ENCODE data around the gene BCR. TPM values are rescaled to one million over a fixed set of nuclear protein-coding genes. Genes with fewer than 3 reads are reported as not detected.

BCR gene
- total RNA-seq, 1 experiment from 2014 or later = 129 TPM

DNA sequence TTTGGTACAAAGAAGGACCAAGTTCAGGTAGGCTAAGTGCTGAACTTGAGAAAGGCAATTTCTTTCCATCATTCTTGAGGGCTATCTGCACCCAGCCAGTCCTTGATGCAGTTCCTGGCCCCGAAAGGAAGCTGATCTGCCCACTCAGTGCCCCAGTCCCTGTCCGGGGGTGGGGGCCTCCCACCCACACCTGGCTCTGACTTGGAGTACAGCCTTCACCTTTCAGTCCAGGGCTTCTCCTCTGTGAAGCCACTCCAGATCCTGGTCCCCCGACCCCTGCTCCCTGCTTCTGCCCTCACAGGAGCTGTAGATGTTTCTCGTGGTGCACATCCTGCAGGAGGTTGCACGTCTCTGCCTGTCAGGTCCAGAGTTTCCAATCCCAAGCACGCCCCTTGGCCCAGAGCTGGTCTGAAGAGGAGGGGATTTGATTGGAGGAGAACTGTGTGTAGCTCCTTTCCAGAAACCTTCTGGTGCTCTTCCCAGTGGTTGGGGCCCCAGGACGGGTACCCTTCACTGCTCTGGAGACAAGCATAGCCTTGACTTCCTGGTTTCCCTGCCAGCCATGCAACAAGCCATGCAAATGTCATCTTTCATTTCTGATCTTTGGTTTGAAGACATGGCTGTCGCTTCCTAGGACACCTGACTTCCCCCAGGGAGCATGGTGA, 75.3 kb downstream of the BCR start (continued):
- TF ChIP-seq JAZF1 (CRISPR knock-in tag; IDR thresholded peaks at IDR 0.05) = no peak
- no peak for TF ChIP-seq CREB1 (CRISPR knock-in tag; IDR thresholded peaks at IDR 0.05)
- TF ChIP-seq ZBTB21 (CRISPR knock-in tag; IDR thresholded peaks at IDR 0.05; ENCODE audit: borderline replicate concordance) = no peak
- TF ChIP-seq RELA (CRISPR knock-in tag; IDR thresholded peaks at IDR 0.05; ENCODE audit: borderline replicate concordance) = no peak
- TF ChIP-seq, protein P1, sequence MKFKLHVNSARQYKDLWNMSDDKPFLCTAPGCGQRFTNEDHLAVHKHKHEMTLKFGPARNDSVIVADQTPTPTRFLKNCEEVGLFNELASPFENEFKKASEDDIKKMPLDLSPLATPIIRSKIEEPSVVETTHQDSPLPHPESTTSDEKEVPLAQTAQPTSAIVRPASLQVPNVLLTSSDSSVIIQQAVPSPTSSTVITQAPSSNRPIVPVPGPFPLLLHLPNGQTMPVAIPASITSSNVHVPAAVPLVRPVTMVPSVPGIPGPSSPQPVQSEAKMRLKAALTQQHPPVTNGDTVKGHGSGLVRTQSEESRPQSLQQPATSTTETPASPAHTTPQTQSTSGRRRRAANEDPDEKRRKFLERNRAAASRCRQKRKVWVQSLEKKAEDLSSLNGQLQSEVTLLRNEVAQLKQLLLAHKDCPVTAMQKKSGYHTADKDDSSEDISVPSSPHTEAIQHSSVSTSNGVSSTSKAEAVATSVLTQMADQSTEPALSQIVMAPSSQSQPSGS (CRISPR knock-in tag; IDR thresholded peaks at IDR 0.05; ENCODE audit: borderline replicate concordance, low read depth) = no peak
- TF ChIP-seq HMGA2 (CRISPR knock-in tag; IDR thresholded peaks at IDR 0.05) = no peak

DNA sequence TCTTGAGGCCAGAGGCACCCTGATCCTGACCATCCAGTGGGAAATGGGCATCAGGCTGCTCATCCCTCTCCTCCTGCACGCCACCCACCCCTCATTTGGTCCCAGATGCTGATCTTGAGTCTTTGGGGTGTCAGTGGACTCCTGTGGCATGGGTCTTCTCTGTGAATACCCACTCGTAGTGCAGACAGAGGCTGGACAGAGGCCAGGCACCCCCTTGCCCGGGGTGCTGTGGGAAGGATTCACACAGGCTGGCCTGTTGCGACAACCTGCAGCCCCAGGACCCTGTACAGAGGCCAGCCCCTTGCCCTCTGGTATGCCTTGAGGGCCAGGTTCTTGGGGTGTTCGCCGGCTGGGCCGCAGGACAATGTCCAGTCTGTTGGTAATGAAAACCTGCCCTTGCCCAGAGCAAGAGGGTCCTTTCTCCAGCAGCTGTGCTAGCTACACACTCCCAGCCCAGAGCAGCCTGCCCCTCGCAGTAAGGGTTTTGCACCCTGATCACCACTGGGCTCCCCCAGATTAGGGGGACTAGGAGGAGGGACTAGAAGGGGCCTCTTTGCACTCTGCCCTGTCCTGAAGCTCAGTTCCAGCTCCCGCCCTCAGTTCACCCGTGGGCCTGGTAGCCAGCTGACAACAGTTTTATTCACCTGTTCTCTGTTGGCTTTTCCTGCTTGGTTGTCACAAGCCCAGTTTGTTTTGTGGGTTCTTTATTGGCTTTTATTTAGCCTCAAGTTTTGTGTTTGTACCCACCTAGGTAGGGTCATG, 76.0 kb downstream of the BCR start:
- Mint-ChIP-seq H3K27ac (no peak overlapping the region), H3K4me1 (peaks cover 32% of the 10 kb centered on the region), H3K9me3 (no peaks in the 10 kb centered on the region), H3K36me3 (peaks cover 21% of the 10 kb centered on the region), H3K4me3 (no peak overlapping the region), H3K27me3 (ENCODE audit: low read depth) (no peaks in the 10 kb centered on the region)
- DNase-seq (ENCODE audit: low spot score) (no peak), ATAC-seq (no peak)
- CTCF ChIA-PET = interaction anchor here (0.5 to 1.1 kb wide), 2 partner anchors 14 to 61 kb away, joined by 4 to 5 read pairs; no protein-coding TSS in a partner anchor
- TF ChIP-seq ZNF416 (CRISPR knock-in tag; IDR thresholded peaks at IDR 0.05) (no peak), GABPB1 (CRISPR knock-in tag; IDR thresholded peaks at IDR 0.05) (no peak), JUN (CRISPR knock-in tag; IDR thresholded peaks at IDR 0.05) (no peak)
- TF ChIP-seq, protein P2, sequence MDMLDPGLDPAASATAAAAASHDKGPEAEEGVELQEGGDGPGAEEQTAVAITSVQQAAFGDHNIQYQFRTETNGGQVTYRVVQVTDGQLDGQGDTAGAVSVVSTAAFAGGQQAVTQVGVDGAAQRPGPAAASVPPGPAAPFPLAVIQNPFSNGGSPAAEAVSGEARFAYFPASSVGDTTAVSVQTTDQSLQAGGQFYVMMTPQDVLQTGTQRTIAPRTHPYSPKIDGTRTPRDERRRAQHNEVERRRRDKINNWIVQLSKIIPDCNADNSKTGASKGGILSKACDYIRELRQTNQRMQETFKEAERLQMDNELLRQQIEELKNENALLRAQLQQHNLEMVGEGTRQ (CRISPR knock-in tag; IDR thresholded peaks at IDR 0.05) = no peak
- TF ChIP-seq, protein P3, sequence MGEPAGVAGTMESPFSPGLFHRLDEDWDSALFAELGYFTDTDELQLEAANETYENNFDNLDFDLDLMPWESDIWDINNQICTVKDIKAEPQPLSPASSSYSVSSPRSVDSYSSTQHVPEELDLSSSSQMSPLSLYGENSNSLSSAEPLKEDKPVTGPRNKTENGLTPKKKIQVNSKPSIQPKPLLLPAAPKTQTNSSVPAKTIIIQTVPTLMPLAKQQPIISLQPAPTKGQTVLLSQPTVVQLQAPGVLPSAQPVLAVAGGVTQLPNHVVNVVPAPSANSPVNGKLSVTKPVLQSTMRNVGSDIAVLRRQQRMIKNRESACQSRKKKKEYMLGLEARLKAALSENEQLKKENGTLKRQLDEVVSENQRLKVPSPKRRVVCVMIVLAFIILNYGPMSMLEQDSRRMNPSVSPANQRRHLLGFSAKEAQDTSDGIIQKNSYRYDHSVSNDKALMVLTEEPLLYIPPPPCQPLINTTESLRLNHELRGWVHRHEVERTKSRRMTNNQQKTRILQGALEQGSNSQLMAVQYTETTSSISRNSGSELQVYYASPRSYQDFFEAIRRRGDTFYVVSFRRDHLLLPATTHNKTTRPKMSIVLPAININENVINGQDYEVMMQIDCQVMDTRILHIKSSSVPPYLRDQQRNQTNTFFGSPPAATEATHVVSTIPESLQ (CRISPR knock-in tag; IDR thresholded peaks at IDR 0.05) = no peak
- TF ChIP-seq, protein P4, sequence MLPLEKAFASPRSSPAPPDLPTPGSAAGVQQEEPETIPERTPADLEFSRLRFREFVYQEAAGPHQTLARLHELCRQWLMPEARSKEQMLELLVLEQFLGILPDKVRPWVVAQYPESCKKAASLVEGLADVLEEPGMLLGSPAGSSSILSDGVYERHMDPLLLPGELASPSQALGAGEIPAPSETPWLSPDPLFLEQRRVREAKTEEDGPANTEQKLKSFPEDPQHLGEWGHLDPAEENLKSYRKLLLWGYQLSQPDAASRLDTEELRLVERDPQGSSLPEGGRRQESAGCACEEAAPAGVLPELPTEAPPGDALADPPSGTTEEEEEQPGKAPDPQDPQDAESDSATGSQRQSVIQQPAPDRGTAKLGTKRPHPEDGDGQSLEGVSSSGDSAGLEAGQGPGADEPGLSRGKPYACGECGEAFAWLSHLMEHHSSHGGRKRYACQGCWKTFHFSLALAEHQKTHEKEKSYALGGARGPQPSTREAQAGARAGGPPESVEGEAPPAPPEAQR (CRISPR knock-in tag; IDR thresholded peaks at IDR 0.05) = no peak
- POLR2A ChIA-PET = no interaction called here

DNA sequence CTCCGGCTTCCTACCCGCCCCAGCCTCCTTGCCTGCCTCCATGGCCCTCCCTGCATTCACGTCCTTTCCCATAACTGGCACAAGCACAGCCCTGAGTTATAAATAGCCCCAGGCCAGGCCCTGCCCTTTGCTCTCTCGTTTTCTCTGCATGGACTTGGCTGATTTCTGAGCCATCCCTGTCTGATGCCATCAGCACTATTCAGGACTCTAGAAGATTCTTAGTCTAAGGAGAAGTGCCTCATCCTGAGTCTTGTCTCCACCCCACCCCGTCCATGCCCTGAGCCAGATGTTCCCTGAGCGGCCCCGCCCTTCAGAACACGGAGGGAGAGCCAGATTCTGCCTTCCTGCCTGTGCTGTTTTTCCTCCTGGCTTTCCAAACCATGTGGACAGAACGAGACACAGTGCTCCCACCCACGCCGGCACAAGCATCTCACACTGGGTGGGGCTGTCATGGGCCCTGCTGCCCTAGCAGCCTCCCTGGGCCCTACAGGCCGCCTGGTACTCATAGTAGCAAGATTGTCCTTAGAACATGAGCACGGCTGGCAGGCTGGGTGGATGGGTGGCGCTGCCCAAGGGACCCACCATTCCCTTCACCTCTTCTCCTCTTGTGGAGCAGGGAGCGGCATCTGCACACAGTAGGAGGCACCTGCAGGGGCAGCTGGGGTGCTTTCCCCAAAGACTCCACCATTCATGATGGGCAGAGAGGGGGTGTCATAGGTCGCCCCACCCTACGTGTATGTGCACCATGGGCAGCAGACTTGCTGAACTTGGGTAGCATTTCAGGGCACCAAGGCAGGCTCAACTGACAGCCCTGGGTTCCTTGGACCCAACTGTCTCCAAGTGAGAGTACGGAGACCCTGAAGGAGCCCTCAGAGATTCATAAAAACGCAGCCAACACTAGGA, 76.9 kb downstream of the BCR start:
- POLR2A ChIA-PET = no interaction called here
- no peaks in the 10 kb centered on the region for H3K9me3 Mint-ChIP-seq
- peaks cover 27% of the 10 kb centered on the region for H3K4me1 Mint-ChIP-seq
- CTCF ChIA-PET = interaction anchor here (1.1 kb wide), 1 partner anchor 15 kb away, joined by 4 read pairs; no protein-coding TSS in a partner anchor
- H3K27me3 Mint-ChIP-seq (ENCODE audit: low read depth) = no peaks in the 10 kb centered on the region
- DNase-seq (ENCODE audit: low spot score) (no peak), ATAC-seq (no peak)
- peaks cover 26% of the 10 kb centered on the region for H3K36me3 Mint-ChIP-seq
- peak overlapping the region; percentile 75 for H3K27ac Mint-ChIP-seq
- no peak overlapping the region for H3K4me3 Mint-ChIP-seq
- TF ChIP-seq SOX15 (CRISPR knock-in tag; IDR thresholded peaks at IDR 0.05) (no peak), NFYB (CRISPR knock-in tag; conservative IDR thresholded peaks at IDR 0.05; ENCODE audit: low read depth) (no peak), JAZF1 (CRISPR knock-in tag; IDR thresholded peaks at IDR 0.05) (no peak), GTF2I (CRISPR knock-in tag; conservative IDR thresholded peaks at IDR 0.05) (no peak)
- TF ChIP-seq, protein P5, sequence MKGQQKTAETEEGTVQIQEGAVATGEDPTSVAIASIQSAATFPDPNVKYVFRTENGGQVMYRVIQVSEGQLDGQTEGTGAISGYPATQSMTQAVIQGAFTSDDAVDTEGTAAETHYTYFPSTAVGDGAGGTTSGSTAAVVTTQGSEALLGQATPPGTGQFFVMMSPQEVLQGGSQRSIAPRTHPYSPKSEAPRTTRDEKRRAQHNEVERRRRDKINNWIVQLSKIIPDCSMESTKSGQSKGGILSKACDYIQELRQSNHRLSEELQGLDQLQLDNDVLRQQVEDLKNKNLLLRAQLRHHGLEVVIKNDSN (CRISPR knock-in tag; IDR thresholded peaks at IDR 0.05) = no peak
- TF ChIP-seq, protein P6, sequence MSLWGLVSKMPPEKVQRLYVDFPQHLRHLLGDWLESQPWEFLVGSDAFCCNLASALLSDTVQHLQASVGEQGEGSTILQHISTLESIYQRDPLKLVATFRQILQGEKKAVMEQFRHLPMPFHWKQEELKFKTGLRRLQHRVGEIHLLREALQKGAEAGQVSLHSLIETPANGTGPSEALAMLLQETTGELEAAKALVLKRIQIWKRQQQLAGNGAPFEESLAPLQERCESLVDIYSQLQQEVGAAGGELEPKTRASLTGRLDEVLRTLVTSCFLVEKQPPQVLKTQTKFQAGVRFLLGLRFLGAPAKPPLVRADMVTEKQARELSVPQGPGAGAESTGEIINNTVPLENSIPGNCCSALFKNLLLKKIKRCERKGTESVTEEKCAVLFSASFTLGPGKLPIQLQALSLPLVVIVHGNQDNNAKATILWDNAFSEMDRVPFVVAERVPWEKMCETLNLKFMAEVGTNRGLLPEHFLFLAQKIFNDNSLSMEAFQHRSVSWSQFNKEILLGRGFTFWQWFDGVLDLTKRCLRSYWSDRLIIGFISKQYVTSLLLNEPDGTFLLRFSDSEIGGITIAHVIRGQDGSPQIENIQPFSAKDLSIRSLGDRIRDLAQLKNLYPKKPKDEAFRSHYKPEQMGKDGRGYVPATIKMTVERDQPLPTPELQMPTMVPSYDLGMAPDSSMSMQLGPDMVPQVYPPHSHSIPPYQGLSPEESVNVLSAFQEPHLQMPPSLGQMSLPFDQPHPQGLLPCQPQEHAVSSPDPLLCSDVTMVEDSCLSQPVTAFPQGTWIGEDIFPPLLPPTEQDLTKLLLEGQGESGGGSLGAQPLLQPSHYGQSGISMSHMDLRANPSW (CRISPR knock-in tag; conservative IDR thresholded peaks at IDR 0.05; ENCODE audit: low read depth) = no peak
- TF ChIP-seq, protein P7, sequence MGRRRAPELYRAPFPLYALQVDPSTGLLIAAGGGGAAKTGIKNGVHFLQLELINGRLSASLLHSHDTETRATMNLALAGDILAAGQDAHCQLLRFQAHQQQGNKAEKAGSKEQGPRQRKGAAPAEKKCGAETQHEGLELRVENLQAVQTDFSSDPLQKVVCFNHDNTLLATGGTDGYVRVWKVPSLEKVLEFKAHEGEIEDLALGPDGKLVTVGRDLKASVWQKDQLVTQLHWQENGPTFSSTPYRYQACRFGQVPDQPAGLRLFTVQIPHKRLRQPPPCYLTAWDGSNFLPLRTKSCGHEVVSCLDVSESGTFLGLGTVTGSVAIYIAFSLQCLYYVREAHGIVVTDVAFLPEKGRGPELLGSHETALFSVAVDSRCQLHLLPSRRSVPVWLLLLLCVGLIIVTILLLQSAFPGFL (CRISPR knock-in tag; IDR thresholded peaks at IDR 0.05; ENCODE audit: borderline replicate concordance) = no peak

Data from WTC11 (cell line).